G401.6 (cell line): ENCODE measurements around the gene DROSHA.
"Not testable (repeated sequence)": the region's sequence is repeated elsewhere in the genome, so short reads cannot be mapped to it uniquely, and the experiment has no call there.

Source experiments
- FAIRE-seq: peaks from 2 replicates; lab custom pipeline; 2012; peaks lifted over from hg19 to GRCh38; lab: Jason Lieb, UNC

DROSHA gene

GRCh38 chr5:31415960-31416359 lies 115.9 kb downstream of the DROSHA start:
- FAIRE-seq: no peak

DNA sequence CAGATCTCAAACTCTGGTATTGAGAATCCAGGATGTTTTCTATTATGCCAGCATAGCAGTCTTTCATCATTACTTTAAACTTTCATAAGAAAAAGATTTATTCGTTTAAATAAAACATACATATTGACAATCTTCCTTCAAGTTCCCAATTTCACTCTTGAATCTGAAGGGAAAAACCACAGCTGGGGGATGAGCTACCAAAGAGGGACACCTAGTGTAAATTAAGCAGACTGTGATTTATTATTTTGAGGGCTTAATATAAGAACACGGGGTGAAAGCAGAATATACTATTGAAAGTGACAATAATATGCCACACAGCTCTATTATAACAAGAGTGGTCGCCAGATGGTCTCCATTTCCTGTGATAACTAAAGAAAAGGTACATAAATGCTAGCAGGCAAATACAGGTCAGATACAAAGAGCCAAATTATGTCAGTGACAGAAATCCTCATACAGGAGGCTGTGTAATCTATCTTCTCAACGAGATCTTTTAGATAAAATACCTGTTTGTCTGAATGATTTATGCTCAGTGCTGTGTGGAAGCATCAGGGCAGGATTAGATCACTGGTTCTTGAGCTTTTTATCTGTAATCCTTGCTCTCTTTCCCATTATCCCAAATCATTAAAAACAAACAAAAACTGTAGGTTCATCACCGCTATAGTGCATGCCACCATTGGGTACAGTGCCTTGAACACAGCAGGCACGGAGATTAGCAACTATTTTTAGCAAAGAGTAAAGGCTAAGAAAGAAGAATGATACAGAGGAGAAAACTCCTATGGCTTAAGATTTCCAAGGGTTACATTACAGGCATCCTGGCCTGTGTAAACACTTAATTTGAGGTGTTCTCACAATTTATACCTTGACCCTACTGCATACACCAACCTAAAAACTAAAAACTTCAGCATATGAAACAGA lies 116.6 kb downstream of the DROSHA start:
- no peak for FAIRE-seq

DNA sequence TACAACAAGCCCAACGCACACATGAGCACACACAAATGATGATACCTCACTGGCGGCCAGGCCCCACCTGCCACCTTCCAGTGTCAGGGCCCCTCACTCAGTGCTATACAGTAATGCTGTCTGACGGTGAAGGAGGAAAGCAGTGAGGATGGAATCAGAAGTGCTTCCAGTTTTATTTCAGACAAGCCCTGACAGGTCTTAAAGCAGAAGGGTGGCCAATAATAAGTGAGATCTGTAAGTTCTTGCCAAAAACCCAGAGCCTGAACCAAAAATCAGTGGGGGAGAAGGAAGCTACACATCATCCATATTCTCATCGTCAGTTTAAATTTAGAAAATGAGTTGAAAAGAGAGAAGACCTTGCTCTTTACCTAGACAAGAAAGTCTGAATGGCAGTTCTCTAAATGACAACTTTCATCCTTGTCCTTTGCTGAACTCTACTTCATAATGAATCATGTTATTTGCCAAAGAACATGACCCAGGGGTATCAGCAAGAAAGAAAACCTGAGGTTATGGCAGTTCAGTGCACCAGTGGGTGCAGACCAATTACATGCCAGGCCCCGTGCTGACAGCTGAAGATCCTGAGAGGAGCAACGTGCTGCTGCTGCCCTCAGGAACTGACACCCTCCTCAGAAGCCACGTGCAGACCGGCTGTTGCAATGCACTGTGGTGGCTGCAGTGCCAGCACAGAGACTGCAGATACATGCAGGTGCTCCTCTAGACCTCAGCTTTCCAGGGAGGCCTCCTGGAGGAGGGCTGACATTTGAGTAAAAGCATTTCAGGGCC lies 118.7 kb downstream of the DROSHA start:
- no peak for FAIRE-seq

- FAIRE-seq: no peak
Measured at GRCh38 chr5:31412324-31412723, 119.6 kb downstream of the DROSHA start.

DNA sequence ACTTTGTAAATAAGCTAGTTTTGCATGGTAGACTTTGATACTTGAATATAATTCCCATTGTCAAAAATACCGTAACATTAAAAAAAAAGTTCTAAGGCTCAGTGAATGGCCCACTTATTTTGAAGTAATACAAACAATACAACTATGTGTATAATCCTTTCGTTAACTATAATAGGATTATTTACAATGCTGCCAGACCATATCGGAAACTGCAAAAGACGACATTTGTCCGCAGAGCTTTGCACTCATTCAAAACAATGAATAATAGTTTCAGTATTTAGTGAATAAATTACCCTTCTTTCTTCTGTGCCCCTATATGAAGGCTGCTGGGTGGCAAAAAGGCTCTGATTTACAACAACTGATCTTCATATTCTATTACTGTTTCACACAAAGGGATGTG lies 121.8 kb downstream of the DROSHA start:
- no peak for FAIRE-seq

DNA sequence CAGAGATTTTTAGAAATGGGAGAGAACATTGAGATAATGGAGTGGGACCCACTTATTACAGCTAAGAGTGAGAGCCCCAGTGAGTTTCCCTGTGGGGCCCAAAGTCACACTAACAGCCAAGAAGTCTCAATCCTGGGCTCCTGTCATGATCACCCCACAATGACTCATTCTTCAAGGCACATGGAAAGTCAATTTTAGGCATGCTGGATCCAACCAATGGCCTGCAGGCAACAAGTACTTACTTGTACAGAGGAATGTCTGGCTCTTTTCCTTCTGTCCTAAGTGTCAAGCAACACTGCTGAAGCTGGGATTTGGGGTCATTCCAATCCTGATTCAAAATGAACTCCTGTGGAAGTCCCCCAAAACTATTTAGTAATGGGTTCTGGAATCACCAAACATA lies 123.1 kb downstream of the DROSHA start:
- FAIRE-seq: no peak

DNA sequence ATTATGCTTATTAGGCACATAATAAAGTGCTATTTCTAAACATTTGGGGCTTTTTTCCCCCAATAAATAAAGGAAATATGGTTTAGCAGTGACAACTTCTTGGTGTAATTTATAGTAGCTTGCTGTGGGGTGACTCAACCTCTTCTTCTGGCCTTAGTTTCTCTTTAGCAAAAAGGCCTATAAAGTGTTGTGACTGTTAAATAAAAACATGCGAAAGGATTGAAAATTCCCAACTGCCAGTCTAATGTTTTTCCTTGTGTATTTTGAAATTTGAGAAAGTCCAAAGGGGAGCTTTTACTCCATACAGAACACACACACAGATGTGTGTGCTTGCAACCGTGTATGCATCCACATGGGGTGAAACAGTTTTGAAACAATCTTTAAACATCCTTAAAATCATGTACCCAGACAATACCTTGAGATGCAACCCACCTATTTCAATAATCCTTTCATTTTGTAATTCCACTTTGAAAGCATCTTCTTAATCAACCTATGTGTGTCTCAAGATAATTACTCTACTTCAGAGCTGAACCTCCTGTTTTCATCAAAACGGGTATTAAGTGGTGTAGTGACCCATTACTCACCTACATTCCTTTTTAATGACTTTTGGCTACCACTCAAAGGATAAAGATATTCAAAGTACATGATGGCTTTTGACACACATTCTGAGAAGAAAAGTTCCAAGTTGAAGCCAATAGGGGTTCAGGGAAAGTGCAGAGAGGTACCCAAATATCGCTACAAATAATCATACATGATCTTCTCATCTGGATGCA lies 123.8 kb downstream of the DROSHA start:
- no peak for FAIRE-seq

GRCh38 chr5:31404325-31404724 lies 127.6 kb downstream of the DROSHA start:
- no peak for FAIRE-seq

DNA sequence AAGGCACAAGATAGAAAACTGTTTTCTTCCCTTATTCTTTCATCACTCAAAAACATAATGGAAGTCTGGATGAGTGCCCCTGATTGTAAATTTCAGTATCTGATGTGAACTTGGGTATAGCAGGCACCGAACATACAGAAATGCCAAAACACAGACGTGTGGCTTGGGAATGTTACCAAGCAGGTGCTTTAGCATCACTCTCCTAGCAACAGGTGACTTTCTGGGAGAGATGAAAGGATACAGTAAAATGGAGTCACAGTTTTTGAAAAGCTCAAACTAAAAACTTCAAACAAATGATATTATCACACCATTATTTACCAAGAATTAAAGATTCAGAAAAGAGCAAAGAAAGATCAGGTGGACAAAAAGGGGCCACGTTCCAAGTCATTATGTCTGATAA lies 130.2 kb downstream of the DROSHA start:
- no peak for FAIRE-seq

- no peak for FAIRE-seq
Measured at GRCh38 chr5:31397926-31398557, 133.9 kb downstream of the DROSHA start.

- FAIRE-seq: no peak
Measured at GRCh38 chr5:31396611-31397295, 135.1 kb downstream of the DROSHA start.

DNA sequence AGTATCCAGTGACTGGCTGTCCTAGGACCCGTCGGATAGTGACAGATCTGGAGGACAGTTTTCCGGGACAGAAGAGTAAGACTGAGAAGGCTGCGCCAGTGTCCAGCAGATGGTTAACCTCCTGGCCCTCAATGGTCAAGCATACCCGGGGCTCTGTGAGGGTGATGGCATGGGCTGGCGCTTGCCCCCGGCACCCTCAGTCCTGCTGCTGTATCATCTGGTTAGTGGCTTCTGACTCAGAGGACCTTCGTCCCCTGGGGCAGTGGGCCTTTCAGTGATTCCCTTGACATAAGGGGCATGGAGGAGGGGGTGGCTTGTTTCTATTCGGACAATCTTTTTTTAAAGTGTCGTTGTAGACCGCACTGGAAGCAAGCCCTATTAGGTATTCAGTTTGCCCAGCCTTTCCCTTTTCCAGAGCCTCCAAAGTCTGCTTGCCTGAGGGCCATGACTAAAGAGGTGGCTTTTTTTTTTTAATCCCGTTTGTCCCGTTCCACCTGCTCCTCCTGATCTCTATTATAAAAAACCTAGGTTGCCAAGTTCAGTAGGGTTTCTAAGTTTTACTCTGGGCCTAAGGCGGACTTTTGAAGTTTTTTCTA lies 136.3 kb downstream of the DROSHA start:
- not testable (repeated sequence) for FAIRE-seq

DNA sequence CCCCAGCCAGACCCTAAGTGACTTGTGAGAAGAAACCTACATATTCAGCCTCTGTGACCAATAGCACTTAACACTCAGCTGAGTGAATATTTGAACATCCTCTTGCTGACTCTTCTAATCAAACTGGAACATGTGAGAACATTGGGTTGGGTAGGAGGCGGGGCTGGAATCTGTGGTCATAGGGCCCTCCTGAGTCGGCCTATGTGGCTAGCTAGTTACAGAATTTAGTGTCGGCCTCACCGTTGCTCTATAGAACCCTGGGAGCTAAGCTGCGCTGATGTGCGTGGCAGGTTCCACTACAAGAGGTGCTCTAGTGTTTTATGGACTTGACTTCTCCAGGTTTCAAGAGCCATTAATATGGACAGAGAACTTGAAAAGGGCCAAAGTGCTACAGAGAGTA lies 138.8 kb downstream of the DROSHA start:
- no peak for FAIRE-seq

- no peak for FAIRE-seq
Measured at GRCh38 chr5:31392061-31392460, 139.8 kb downstream of the DROSHA start.

DNA sequence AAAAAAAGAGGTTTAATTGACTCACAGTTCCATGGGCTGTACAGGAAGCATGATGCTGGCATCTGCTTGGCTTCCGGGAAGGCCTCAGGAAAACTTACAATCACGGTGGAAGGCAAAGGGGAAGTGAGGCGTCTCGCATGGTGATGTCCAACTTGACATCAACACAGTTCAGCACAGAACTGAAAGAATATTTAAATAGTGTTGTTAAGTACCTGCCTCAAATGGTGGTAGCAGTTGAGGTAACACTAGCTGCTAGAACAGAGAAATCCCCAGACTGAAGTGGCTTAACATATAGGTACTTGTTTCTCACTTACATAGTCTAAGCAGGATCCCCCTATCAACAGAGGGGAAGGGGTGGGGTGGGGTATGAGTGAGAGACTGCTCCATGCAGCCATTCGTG lies 141.6 kb downstream of the DROSHA start:
- no peak for FAIRE-seq

DNA sequence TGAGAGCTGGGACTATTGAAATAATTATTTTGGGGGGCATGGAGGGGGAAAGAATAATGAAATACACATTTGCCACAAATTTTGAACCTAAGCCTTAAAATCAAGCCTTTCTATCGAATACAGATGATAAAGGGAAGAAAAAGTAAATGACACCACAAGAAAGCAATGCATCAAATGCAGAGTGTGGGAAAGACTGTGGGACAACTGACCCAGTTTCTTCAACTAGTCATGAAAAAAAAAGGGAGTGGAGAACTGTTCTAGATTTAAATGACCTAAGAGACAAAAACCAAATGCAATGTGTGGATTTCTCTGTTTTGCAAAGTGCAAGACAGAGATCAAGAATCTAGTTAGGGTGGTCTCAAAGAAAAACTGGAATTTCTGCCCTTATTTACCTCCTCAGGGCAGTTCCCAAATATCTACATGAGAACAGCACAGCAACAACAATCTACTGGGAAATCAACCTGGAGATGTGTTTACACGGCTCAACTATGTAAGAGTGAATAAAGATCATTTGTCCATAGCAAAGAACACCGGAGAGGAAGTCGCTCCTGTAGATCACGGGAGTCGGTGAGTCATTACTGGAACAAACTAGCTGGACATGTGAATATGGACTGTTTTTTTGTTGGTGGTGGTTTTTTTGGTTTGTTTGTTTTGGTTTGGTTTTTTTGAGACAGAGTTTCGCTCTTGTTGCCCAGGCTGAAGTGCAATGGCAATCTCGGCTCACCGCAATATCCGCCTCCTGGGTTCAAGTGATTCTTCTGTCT lies 145.9 kb downstream of the DROSHA start:
- FAIRE-seq: no peak

DNA sequence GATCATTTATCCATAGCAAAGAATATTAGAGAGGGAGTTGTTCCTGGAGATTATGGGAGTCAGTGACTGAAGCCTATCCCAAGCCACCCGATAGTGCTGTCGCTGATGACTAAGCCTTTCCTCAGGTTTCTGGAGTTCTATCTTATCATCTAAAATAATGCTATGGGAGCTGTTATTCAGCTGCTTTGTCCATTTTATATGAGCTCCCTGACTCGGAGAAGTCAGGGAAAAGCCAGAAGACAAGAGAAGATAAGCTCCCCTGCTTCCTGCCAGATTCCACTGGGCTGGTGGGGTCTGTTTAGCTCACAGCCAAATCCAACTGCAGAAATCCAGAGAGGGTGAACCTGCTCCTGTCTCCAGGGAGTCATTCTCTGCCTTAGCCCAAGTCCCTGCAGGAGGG lies 148.2 kb downstream of the DROSHA start:
- no peak for FAIRE-seq

DNA sequence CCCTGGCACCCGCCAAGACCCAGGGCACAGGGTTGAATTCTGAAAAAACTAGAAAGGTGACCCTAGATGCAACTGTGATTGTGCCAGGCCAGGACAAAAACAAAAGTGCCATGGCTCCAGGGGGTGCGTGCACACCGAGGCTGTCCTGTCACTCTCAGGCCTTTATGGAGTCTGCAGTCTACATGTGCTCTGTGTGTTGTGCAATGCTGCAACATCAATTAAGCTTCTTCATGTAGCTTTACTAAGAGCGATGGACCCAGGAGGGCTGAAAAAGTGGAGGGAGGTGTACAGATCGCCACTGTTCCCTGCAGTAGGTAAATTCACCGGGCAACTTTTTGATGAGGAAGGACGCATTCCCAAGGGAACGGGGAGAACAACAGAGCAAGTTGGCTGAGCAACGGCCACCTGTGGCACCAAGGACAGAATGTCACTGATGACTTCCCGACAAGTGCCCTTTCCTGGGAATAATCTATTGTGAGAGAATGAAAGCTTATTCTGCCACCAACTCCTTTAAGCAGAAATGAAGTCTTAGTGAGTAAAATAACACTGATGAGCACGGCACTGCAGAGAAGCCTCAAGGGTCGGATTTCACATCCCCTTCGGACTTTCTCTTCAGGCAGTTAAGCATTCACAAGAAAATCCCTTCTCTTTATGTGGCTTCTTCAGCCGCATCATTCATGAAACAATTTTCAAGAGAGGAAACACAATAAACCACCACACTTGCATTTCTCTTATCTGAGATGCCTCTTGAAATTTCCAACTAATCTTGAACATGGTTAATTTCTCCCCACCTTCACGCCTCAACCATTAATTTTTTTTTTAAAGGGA lies 149.6 kb downstream of the DROSHA start:
- FAIRE-seq: no peak

- FAIRE-seq: no peak
Measured at GRCh38 chr5:31381299-31381698, 150.6 kb downstream of the DROSHA start.

GRCh38 chr5:31380049-31380448 lies 151.8 kb downstream of the DROSHA start:
- no peak for FAIRE-seq
